GM21619 (cell line): ENCODE results near the gene NHERF1.

Source experiments
- ATAC-seq: cut with Tn5 transposase; IDR thresholded peaks from one replicate; pipeline ENCODE4 v1.9.1; 2021; ENCODE audit not compliant: unreplicated experiment

The NHERF1 gene

DNA sequence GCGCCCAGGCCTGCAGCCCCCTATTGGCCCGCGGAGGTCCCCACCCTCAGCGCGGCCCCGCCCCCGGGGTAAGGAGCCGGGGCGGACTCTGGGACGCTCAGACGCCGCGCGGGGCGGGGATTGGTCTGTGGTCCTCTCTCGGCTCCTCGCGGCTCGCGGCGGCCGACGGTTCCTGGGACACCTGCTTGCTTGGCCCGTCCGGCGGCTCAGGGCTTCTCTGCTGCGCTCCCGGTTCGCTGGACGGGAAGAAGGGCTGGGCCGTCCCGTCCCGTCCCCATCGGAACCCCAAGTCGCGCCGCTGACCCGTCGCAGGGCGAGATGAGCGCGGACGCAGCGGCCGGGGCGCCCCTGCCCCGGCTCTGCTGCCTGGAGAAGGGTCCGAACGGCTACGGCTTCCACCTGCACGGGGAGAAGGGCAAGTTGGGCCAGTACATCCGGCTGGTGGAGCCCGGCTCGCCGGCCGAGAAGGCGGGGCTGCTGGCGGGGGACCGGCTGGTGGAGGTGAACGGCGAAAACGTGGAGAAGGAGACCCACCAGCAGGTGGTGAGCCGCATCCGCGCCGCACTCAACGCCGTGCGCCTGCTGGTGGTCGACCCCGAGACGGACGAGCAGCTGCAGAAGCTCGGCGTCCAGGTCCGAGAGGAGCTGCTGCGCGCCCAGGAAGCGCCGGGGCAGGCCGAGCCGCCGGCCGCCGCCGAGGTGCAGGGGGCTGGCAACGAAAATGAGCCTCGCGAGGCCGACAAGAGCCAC lies at the start of gene NHERF1:
NHERF1 (plus strand) TSS at position 100 of the 750 bp plus-strand sequence; CDS start at position 319, 219 bp downstream.
- ATAC-seq: peak; percentile 85

- ATAC-seq: no peak
These were observed 49.2 kb upstream of the NHERF1 start for GRCh38 chr17:74699236-74699635.

- no peak for ATAC-seq
These were observed 46.1 kb upstream of the NHERF1 start for GRCh38 chr17:74702116-74702871.

GRCh38 chr17:74703311-74703710 lies 45.1 kb upstream of the NHERF1 start:
- ATAC-seq: no peak

GRCh38 chr17:74704544-74704943 lies 43.9 kb upstream of the NHERF1 start:
- ATAC-seq: no peak

DNA sequence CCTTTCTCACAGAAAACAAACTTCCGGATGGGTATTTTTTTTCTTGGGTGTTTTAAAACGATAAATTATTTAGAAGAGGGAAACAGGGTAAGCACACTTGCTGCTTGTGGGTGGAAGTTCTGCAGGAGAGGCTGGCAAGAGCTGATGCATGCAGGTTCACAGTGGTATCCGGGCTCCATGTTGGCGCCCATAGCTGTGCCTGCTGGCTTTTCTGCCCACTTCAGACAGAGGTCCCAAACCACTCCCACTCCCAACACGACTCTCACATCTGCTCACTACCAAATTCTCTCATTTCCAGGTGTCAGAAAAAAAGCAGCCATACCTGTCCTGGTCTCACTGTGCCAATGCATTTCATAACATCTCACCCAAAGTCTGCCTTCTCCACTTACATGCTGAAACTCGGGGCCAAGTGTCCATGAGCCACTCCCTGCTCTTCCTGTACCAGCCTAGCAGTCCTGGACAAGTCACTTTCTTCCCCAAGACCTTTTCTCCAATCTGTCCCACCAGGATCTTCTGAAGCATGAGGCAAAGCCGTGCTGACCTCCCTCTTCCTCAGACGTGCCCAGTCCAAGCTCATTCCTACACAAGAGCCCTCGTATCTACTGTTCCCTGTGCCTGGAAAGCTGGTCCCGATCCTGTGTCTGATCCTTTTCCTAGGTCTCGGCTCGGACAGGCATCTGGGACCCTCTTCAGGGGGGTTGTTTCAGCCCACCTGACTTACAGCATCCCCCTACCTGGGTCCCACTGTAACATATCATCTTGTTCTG lies 37.2 kb upstream of the NHERF1 start:
- ATAC-seq: no peak

DNA sequence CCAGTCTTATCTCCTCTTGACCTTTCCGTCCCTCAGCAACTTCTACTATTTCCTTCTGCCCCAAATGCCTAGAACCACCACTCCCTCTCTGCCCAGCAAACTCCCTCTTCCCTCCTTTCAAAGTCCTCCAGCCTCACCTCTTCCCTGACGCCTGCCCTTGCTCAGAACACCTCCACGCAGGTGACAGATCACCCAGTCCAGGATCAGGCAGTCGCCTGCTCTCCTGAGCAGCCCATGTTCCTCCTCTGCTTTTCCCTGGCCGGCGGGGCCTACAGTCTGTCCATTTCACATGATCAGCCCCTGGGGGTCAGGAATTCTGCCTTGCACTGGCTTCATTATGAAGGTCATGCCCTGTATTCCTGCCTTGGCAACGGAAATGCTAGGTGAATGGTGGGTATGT lies 36.1 kb upstream of the NHERF1 start:
- no peak for ATAC-seq

GRCh38 chr17:74712756-74713155 lies 35.7 kb upstream of the NHERF1 start, which contains the start of gene CD300LF:
Gene CD300LF, minus strand, starts transcription at chr17:74712923. Its CDS starts 57 bp downstream, at chr17:74712866.
- ATAC-seq: no peak

- no peak for ATAC-seq
These were observed 35.2 kb upstream of the NHERF1 start for GRCh38 chr17:74713171-74713755.

DNA sequence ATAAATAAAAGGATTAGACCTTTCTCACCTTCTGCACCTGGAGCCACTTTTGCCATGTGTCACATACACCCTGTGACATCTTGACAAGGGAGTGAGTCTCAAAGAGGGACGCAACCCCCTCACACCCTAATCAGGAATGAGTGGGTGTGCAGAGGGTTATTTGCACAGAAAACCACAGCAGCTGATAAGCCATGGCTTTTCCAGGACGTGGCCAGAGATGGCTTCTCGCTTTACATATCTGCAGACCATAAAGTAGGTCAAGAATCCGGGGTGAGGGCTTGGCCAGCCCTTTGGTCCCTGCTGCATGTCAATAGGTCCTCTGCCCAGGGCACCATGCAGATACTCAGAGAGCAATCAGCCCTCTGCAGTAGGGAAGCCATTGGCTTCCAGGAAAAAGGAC lies 33.3 kb upstream of the NHERF1 start:
- ATAC-seq: no peak

- no peak for ATAC-seq
These were observed 27.9 kb upstream of the NHERF1 start for GRCh38 chr17:74720506-74720905.

- ATAC-seq: no peak
These were observed 25.6 kb upstream of the NHERF1 start for GRCh38 chr17:74722782-74723181.

DNA sequence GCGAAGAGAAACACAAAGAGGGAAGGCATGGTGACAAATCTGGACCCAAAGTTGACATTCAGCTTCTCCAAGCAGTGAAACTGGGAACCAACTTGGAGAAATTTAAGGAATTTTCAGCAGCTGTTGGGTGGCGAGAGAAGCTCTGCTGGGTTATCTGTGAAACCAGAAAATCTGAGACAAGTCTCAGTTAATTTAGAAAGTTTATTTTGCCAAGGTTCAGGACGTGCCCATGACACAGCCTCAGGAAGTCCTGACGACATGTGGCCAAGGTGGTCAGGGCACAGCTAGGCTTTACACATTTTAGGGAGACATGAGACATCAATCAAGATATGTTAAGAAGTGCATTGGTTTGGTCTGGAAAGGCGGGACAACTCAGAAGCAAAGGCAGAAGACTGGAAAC lies 24.5 kb upstream of the NHERF1 start:
- ATAC-seq: no peak

- no peak for ATAC-seq
These were observed 23.3 kb upstream of the NHERF1 start for GRCh38 chr17:74725111-74725510.

DNA sequence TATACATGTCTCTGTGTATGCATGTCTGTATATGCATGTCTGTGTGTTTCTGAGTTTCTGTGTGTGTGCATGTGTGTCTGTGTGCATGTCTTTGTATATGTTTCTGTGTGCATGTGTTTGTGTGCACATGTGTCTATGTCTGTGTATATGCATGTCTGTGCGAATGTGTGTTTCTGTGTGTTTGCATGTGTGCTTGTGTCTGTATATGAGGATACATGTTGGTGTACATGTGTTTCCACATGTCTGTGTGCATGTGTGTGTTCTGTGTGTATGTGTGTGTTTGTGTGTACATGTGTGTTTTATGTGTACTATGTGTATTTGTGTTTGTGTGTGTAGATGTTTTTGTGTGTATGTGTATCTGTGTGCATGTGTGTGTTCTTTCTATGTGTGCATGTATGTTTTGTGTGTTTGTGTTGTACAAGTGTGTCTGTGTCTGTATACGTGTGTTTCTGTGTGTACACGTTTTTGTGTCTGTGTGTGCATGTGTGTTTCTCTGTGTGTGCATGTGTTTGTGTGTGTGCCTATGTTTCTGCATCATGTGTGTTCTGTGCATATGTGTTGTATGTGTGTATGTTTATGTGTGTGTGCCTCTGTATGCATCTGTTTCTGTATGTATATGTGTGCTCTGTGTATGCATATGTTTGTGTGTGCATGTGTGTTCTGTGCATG lies 20.3 kb upstream of the NHERF1 start:
- no peak for ATAC-seq

DNA sequence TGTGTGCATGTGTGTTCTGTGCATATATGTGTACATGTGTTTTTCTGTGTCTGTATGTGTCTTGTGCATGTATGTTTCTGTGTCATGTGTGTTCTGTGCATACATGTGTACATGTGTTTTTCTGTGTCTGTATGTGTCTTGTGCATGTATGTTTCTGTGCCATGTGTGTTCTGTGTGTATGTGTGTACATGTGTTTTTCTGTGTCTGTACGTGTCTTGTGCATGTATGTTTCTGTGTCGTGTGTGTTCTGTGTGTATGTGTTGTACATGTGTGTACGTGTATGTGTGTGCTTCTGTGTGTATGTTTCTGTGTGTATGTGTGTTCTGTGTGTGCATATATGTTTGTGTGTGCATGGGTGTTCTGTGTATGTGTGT lies 19.7 kb upstream of the NHERF1 start:
- no peak for ATAC-seq

- ATAC-seq: no peak
These were observed 19.1 kb upstream of the NHERF1 start for GRCh38 chr17:74729368-74729767.

GRCh38 chr17:74729866-74730265 lies 18.6 kb upstream of the NHERF1 start:
- ATAC-seq: no peak

DNA sequence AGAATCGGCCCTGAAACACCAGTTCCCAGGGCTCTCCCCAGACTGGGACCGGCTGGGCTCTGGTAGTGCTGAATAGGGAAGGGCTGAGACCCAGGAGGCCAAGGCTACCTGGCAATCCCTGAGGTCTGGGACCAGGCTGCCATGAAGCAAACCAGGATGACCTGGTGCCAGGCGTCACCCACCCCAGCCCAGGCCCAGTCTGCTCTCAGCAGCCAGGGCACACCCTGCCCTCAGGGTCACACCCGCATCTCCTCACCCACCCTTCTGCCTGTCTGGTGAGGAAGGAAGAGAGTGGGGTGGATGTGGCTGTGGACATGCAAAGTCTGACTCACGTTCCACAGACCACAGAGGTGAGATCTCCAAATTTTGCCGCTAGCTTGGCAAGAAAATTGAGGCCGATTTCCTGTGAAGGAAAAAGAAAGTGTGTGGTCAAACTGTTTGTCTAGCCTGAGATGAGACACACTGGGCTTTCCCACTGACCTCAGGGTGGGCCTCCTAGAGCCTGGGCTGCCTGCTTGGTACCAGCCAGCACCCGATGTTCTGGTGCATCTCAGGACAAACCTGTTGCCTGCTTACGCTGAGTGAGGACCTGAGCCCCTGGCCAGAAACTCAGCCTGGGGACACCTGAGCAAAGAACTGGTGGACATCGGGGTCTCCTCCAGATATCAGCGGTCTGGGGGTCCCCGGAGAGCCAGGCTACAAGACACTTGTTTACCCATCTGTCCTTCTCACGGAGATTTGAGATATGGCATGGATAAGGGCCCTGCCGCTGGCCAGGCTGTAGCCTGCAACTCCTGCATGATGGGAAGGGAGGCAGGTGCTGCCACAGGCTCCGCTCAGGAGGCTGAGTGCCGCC lies 17.7 kb upstream of the NHERF1 start:
- ATAC-seq: no peak

GRCh38 chr17:74731347-74731605 lies 17.2 kb upstream of the NHERF1 start:
- ATAC-seq: no peak
